ENCODE data around the gene AKNA.

Gene AKNA

DNA sequence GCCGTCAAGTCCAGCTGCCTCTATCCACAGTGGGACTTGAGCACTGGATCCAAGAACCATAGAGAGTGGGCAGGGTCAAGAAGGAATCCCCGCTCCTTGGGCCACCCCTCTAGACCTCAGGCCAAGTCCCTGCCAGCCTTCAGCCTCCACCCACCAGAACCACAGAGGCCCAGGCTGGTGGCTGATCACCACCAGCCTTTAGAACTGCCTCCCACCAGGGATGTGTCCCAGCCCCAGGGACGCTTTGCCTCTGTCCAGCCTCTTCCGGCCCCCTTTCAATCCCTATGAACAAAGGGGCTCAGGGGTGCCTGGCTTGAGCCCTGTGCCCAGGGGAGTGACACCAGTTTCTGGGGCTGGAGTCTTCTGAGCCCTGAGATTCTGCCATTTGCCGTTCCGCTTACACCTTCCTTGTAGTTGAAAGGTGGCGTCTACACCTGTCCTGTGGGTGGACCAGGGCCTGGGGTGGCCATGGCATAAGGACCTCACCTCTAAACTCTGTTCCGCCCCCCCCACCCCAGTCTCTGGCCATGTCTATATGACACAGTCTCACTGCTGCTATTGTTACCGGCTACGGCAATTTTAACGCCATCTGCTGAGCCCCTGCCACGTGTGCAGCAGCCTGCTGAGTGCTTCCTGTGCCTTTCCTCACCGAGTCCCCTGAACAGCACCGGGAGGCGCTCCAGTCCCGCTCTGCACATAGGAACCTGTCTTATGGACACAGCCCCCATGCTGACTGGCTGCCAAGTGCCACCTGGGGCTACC lies 100.6 kb downstream of the AKNA start:
- no peak for DNase-seq (ENCODE audit: low read depth, low spot score)

DNA sequence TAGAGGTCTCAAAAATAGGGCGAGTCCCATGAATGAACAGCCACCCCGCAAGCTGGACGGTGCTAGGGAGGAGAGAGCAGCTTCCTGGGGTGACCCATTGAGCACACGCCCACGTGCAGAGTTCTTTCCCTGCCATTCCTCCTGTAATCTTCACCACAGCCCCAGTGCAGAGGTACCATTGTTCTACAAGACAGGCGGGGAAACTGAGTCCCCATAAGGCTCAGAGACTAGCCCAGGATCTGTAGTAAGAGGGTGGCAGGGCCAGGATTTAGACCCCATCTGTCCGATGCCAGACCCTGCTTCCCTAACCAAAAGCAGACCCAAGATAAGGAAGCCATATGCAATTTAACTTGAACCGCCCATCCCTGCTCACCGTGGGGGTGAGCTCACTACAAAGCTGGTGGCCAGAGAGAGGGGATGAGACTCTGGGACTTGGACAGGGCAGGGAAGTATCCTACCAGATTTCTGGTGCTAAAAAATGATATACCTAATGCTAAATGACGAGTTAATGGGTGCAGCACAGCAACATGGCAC lies 101.6 kb downstream of the AKNA start:
- no peak for DNase-seq (ENCODE audit: low read depth, low spot score)

DNA sequence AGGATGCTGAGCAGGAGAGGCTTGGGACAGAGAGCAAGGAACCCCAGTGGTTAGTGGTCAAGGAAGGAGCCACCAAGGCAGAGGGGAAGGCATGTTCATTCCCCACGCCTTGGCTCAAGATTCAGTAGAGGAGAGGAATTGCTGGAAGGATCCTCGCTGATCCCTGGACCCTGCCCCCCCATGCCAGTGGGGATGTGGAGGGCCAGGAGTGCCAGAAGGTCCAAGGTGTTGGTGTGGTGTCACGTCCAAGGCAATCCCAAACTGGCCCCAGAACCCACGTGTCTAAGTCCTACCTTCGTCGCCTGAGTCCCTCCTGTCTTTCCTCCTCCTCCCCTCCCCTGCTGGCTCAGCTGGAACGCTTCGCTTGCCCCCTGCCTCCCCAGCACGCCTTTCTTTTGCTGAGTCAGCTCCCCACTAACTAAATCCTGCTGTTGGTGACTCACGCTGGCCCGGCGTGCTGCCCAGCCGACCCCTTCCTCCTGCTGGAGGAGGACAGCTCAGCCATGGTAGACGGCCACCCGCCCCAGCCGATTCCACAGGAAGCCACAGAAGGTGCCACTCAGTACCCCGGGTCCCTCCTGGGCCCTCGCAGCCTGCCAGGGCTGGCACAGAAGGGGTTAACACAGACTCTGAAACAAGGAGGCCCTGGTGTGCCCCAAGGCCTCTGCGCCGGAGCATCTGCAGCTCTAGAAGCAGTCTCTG lies 102.5 kb downstream of the AKNA start:
- DNase-seq (ENCODE audit: low read depth, low spot score), result peak; percentile 77

DNA sequence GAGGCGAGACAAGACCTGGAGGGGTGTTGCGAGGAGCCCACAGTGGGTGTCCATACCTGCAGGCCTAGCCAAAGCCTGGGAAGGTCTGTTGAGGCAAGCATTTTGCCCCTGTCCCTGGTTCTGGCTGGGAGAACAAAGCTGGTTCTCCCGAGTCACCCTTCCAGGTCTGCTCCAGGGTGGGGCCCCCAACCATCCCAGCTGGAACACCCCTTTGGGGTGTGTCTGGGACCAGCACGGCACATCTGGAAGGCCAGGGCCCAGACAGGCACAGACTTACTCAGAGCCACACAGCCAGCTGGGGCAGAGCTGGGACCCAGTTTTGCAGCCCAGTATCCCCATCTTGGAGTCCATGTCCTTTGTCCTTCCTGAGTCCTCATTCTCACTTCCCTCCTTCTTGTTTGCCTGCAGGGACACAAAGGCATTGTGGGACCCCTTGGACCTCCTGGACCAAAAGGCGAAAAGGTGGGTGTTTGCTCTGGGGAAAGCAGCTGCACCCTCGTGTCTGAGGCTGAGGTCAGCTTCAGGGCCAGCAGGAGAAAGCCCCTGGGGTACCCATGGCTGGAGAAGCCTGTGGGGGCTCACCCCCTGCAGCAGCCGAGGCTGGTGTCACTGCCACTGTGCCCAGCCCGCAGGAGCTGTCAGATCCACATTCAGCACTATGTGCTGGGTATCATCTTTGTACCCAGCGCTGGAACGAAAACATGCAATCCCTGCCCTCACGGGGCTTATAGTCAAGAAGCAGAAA lies 103.3 kb downstream of the AKNA start:
- no peak for DNase-seq (ENCODE audit: low read depth, low spot score)
